Thoracic aorta (tissue), 2 donors: ENCODE results near the gene ENAH. TPM values are rescaled to one million over a fixed set of nuclear protein-coding genes. Genes with fewer than 3 reads are reported as not detected.

Experiments
- ATAC-seq: fragments of 150-250 bp; one replicate; pipeline ENCODE4 v1.8.0; 2017; ENCODE audit warnings: low read depth; ENCODE audit not compliant: insufficient number of reproducible peaks, low FRiP score
- DNase-seq: peaks from one replicate; pipeline ENCODE4 v3.0.0-alpha.2; 2020; ENCODE audit warnings: low spot score
- H3K27ac ChIP-seq, 2 donors: fragments of 200-600 bp; sonication (generic); 1 replicate in 1 of 2; 2 replicates in 1 of 2; pipeline ENCODE4 v1.5.1; 2016; ENCODE audit warnings: mild to moderate bottlenecking in 2 of 2, moderate library complexity in 2 of 2
- H3K27me3 ChIP-seq: fragments of 200-600 bp; sonication (generic); replicated peaks from 2 replicates; pipeline ENCODE4 v1.6.0; 2016; ENCODE audit warnings: mild to moderate bottlenecking; ENCODE audit not compliant: insufficient read depth
- H3K36me3 ChIP-seq: fragments of 200-600 bp; sonication (generic); one replicate; pipeline ENCODE4 v1.5.1; 2016
- H3K4me1 ChIP-seq, 2 donors: fragments of 200-600 bp; sonication (generic); 1 replicate in 1 of 2; 2 replicates in 1 of 2; pipeline versions ENCODE4 v1.5.1 to v1.6.0; 2016; ENCODE audit warnings: low read depth in 2 of 2, mild to moderate bottlenecking in 1 of 2; ENCODE audit not compliant: control insufficient read depth in 1 of 2
- H3K4me3 ChIP-seq: fragments of 200-600 bp; sonication (generic); 2 replicates; pipeline ENCODE4 v1.5.1; 2016; ENCODE audit warnings: mild to moderate bottlenecking
- H3K9me3 ChIP-seq: fragments of 200-600 bp; sonication (generic); 2 replicates; pipeline ENCODE4 v1.5.1; 2016
- CTCF ChIP-seq: fragments of 200-600 bp; sonication (generic); IDR thresholded peaks from one replicate; pipeline ENCODE4 v1.5.1; 2019; ENCODE audit warnings: antibody characterized with exemption
- total RNA-seq, 2 donors: library from RNA; depleted of rRNA; stranded (reverse); fragments of >200 nt; gene quantifications; one replicate each; pipeline versions ENCODE4 v1.1.0 to v1.2.3, GENCODE V29; 2016

ENAH gene
- total RNA-seq, 2 donors from 2014 or later, result 111 to 119 TPM

- Histone ChIP-seq H3K36me3 (no peaks in the 10 kb centered on the region), H3K27me3 (no peaks in the 10 kb centered on the region), H3K9me3 (no peaks in the 10 kb centered on the region), H3K4me3 (no peak overlapping the region), H3K27ac (no peak overlapping the region), H3K4me1 (peaks cover 0 to 13% of the 10 kb centered on the region in 2 donors)
- ATAC-seq (no peak), DNase-seq (no peak)
- no peak for TF ChIP-seq CTCF
Observed at GRCh38 chr1:225666495-225666894, 13.6 kb upstream of the ENAH start.

- no peak for TF ChIP-seq CTCF
- no peak for ATAC-seq
- H3K4me3 ChIP-seq, result no peak overlapping the region
Observed at GRCh38 chr1:225664762-225665161, 11.8 kb upstream of the ENAH start.

GRCh38 chr1:225662155-225662554 is 9.2 kb upstream of the ENAH start:
- TF ChIP-seq CTCF, result no peak
- ATAC-seq (peak; percentile 44), DNase-seq (no peak)
- no peak overlapping the region for H3K4me3 ChIP-seq
- peak overlapping the region; percentile 85 to 89 for H3K27ac ChIP-seq
- H3K36me3 ChIP-seq, result no peaks in the 10 kb centered on the region
- no peaks in the 10 kb centered on the region for H3K27me3 ChIP-seq
- H3K4me1 ChIP-seq, result peaks cover 6 to 47% of the 10 kb centered on the region in 2 donors
- no peaks in the 10 kb centered on the region for H3K9me3 ChIP-seq

More at GRCh38 chr1:225664762-225665161, 11.8 kb upstream of the ENAH start:
- Histone ChIP-seq H3K4me1 (peaks cover 0 to 28% of the 10 kb centered on the region in 2 donors), H3K27me3 (no peaks in the 10 kb centered on the region), H3K9me3 (no peaks in the 10 kb centered on the region), H3K36me3 (no peaks in the 10 kb centered on the region), H3K27ac (no peak overlapping the region)
- DNase-seq, result no peak

- peaks cover 10 to 63% of the 10 kb centered on the region in 2 donors for H3K4me1 ChIP-seq
- H3K36me3 ChIP-seq, result no peaks in the 10 kb centered on the region
- DNase-seq (no peak), ATAC-seq (no peak)
- H3K4me3 ChIP-seq, result no peak overlapping the region
- H3K9me3 ChIP-seq, result no peaks in the 10 kb centered on the region
- no peaks in the 10 kb centered on the region for H3K27me3 ChIP-seq
- TF ChIP-seq CTCF, result no peak
- peak overlapping the region; percentile 85 to 89 for H3K27ac ChIP-seq
Observed at GRCh38 chr1:225660544-225660946, 7.6 kb upstream of the ENAH start.

- H3K9me3 ChIP-seq, result no peaks in the 10 kb centered on the region
- no peak for ATAC-seq
- H3K27me3 ChIP-seq, result no peaks in the 10 kb centered on the region
- no peak for TF ChIP-seq CTCF
- peaks cover 10 to 76% of the 10 kb centered on the region in 2 donors for H3K4me1 ChIP-seq
- H3K27ac ChIP-seq, result peak overlapping the region; percentile 98 to 99
- no peaks in the 10 kb centered on the region for H3K36me3 ChIP-seq
- no peak overlapping the region for H3K4me3 ChIP-seq
- DNase-seq, result no peak
Observed at GRCh38 chr1:225658041-225658440, 5.1 kb upstream of the ENAH start.
